ENCODE data around the gene CRYBG1.

CRYBG1 gene

GRCh38 chr6:106439459-106439858, 78.9 kb downstream of the CRYBG1 start:
- in situ Hi-C loops (cut with MboI; ENCODE audit: low pct_unique_long_range_greater_than_20kb, low sequenced_read_pairs, unreplicated experiment) = loop anchor here (25.0 kb wide), 1 partner anchor 548 kb away; no protein-coding TSS in a partner anchor
- no peak for DNase-seq (ENCODE audit: low spot score)
- TF ChIP-seq, protein P1, sequence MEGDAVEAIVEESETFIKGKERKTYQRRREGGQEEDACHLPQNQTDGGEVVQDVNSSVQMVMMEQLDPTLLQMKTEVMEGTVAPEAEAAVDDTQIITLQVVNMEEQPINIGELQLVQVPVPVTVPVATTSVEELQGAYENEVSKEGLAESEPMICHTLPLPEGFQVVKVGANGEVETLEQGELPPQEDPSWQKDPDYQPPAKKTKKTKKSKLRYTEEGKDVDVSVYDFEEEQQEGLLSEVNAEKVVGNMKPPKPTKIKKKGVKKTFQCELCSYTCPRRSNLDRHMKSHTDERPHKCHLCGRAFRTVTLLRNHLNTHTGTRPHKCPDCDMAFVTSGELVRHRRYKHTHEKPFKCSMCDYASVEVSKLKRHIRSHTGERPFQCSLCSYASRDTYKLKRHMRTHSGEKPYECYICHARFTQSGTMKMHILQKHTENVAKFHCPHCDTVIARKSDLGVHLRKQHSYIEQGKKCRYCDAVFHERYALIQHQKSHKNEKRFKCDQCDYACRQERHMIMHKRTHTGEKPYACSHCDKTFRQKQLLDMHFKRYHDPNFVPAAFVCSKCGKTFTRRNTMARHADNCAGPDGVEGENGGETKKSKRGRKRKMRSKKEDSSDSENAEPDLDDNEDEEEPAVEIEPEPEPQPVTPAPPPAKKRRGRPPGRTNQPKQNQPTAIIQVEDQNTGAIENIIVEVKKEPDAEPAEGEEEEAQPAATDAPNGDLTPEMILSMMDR (IDR thresholded peaks at IDR 0.05; ENCODE audit: extremely low read depth, insufficient read depth, missing control alignments) = no peak

DNA sequence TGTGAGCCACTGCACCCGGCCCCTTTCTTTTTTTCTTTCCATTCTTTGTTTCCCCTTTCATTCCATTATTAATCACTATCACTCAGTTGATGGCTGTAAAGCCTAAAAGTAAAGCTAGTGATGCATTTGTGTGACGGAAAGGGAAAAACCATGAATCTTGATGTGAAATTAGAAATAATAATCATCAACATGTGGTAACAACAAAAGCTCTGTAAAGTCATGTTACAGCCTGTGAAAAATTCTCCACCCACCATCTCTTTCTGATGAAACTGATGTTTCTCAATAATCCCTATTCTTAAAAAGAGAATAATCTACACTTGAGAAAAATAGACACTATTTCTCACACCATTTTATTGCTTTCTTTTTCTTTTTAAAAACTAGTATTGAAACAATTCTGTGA, 80.0 kb downstream of the CRYBG1 start:
- in situ Hi-C loops (cut with MboI; ENCODE audit: low pct_unique_long_range_greater_than_20kb, low sequenced_read_pairs, unreplicated experiment) = loop anchor here (25.0 kb wide), 1 partner anchor 547 kb away; no protein-coding TSS in a partner anchor
- TF ChIP-seq, protein P1 (IDR thresholded peaks at IDR 0.05; ENCODE audit: extremely low read depth, insufficient read depth, missing control alignments) = no peak
- DNase-seq (ENCODE audit: low spot score) = no peak

GRCh38 chr6:106442395-106442794, 81.9 kb downstream of the CRYBG1 start:
- no peak for DNase-seq (ENCODE audit: low spot score)
- in situ Hi-C loops (cut with MboI; ENCODE audit: low pct_unique_long_range_greater_than_20kb, low sequenced_read_pairs, unreplicated experiment) = loop anchor here (25.0 kb wide), 1 partner anchor 545 kb away; no protein-coding TSS in a partner anchor
- TF ChIP-seq, protein P1 (IDR thresholded peaks at IDR 0.05; ENCODE audit: extremely low read depth, insufficient read depth, missing control alignments) = no peak

GRCh38 chr6:106444777-106445507, 84.4 kb downstream of the CRYBG1 start:
- DNase-seq (ENCODE audit: low spot score) = peak; percentile 72
- in situ Hi-C loops (cut with MboI; ENCODE audit: low pct_unique_long_range_greater_than_20kb, low sequenced_read_pairs, unreplicated experiment) = loop anchor here (5.0 to 25.0 kb wide), 2 partner anchors 122 to 542 kb away; no protein-coding TSS in a partner anchor
- TF ChIP-seq, protein P1 (IDR thresholded peaks at IDR 0.05; ENCODE audit: extremely low read depth, insufficient read depth, missing control alignments) = peak; percentile 68

GRCh38 chr6:106445508-106445878, 85.0 kb downstream of the CRYBG1 start:
- in situ Hi-C loops (cut with MboI; ENCODE audit: low pct_unique_long_range_greater_than_20kb, low sequenced_read_pairs, unreplicated experiment) = loop anchor here (5.0 to 25.0 kb wide), 2 partner anchors 122 to 542 kb away; no protein-coding TSS in a partner anchor
- DNase-seq (ENCODE audit: low spot score) = no peak
- TF ChIP-seq, protein P1 (IDR thresholded peaks at IDR 0.05; ENCODE audit: extremely low read depth, insufficient read depth, missing control alignments) = no peak

- TF ChIP-seq, protein P1 (IDR thresholded peaks at IDR 0.05; ENCODE audit: extremely low read depth, insufficient read depth, missing control alignments) = peak; percentile 38
- peak; percentile 40 for DNase-seq (ENCODE audit: low spot score)
- in situ Hi-C loops (cut with MboI; ENCODE audit: low pct_unique_long_range_greater_than_20kb, low sequenced_read_pairs, unreplicated experiment) = loop anchor here (5.0 to 25.0 kb wide), 2 partner anchors 121 to 541 kb away; no protein-coding TSS in a partner anchor
Measured at GRCh38 chr6:106446287-106446885, 85.9 kb downstream of the CRYBG1 start.

Data from GM13977 (cell line).